H1 (cell line): ENCODE measurements around the gene HRH2. TPM values are rescaled to one million over a fixed set of nuclear protein-coding genes. Genes with fewer than 3 reads are reported as not detected.

Experiments used
- CHD7 ChIP-seq: fragments of 300-600 bp; sonication (generic); IDR thresholded peaks from 2 replicates; pipeline ENCODE4 v1.7.1; 2012; ENCODE audit warnings: low read length, moderate library complexity, mild to moderate bottlenecking, inconsistent platforms; ENCODE audit not compliant: insufficient replicate concordance
- RFX5 ChIP-seq: IDR thresholded peaks from 2 replicates; pipeline ENCODE4 v1.6.1; 2011; ENCODE audit warnings: low read depth, low read length, improper control_type of control experiment, borderline replicate concordance
- polyA plus RNA-seq, 7 experiments: library from polyadenylated mRNA; depleted of rRNA in 3 of 7; stranded (reverse) in 5 of 7; unstranded in 2 of 7; fragments of >200 nt in 5 of 7; fragments of 200-250 nt in 2 of 7; gene quantifications; 1 replicate in 5 of 7; 2 replicates in 1 of 7; 4 replicates in 1 of 7; pipeline versions ENCODE4 v1.2.1 to v1.2.3, GENCODE V29; 2011 to 2013; ENCODE audit warnings: missing spikeins in 2 of 7, mixed read lengths in 2 of 7
- total RNA-seq: library from RNA; stranded (reverse); fragmentation: NEBNext Ultra II Directional; extraction: Animal tissue kit (Norgen Biotek cat#: 25700); gene quantifications from 2 replicates; pipeline ENCODE4 v1.2.1, GENCODE V29; 2021
- TF ChIP-seq, protein P1 (sequence below): IDR thresholded peaks from 2 replicates; pipeline ENCODE4 v1.6.1; 2011; ENCODE audit warnings: low read depth, mild to moderate bottlenecking, low read length; ENCODE audit not compliant: insufficient read depth

HRH2 gene
- total and polyA plus RNA-seq, 2 of the 8 experiments (the other 6 are each of a cell fraction or from before 2014, with no cell fraction given), result 7.8 to 8.1 TPM

DNA sequence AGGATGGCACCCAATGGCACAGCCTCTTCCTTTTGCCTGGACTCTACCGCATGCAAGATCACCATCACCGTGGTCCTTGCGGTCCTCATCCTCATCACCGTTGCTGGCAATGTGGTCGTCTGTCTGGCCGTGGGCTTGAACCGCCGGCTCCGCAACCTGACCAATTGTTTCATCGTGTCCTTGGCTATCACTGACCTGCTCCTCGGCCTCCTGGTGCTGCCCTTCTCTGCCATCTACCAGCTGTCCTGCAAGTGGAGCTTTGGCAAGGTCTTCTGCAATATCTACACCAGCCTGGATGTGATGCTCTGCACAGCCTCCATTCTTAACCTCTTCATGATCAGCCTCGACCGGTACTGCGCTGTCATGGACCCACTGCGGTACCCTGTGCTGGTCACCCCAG lies 25.4 kb downstream of the HRH2 start (continued):
- no peak for TF ChIP-seq CHD7
- TF ChIP-seq, protein P1, sequence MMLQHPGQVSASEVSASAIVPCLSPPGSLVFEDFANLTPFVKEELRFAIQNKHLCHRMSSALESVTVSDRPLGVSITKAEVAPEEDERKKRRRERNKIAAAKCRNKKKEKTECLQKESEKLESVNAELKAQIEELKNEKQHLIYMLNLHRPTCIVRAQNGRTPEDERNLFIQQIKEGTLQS, result no peak
- no peak for TF ChIP-seq RFX5
